ENCODE results near the gene VWF.

The VWF gene

GRCh38 chr12:5997260-5997659, 127.2 kb downstream of the VWF start:
- no peak for DNase-seq (ENCODE audit: low read depth)

GRCh38 chr12:5996459-5996858, 128.0 kb downstream of the VWF start:
- DNase-seq (ENCODE audit: low read depth), result peak; percentile 9
- H3K4me3 ChIP-seq (ENCODE audit: low read length), result no peak overlapping the region
- no peak for TF ChIP-seq CTCF (IDR thresholded peaks at IDR 0.05; ENCODE audit: insufficient read depth, low read depth, low read length, missing control alignments)

More at GRCh38 chr12:5997260-5997659, 127.2 kb downstream of the VWF start:
- no peak overlapping the region for H3K4me3 ChIP-seq (ENCODE audit: low read length)
- no peak for TF ChIP-seq CTCF (IDR thresholded peaks at IDR 0.05; ENCODE audit: insufficient read depth, low read depth, low read length, missing control alignments)

- peak; percentile 30 for DNase-seq (ENCODE audit: low read depth)
- no peak overlapping the region for H3K4me3 ChIP-seq (ENCODE audit: low read length)
- no peak for TF ChIP-seq CTCF (IDR thresholded peaks at IDR 0.05; ENCODE audit: insufficient read depth, low read depth, low read length, missing control alignments)
These were observed 134.8 kb downstream of the VWF start for GRCh38 chr12:5989621-5990020.

- no peak overlapping the region for H3K4me3 ChIP-seq (ENCODE audit: low read length)
- peak; percentile 81 for DNase-seq (ENCODE audit: low read depth)
- peak; percentile 97 for TF ChIP-seq CTCF (IDR thresholded peaks at IDR 0.05; ENCODE audit: insufficient read depth, low read depth, low read length, missing control alignments)
These were observed 135.8 kb downstream of the VWF start for GRCh38 chr12:5988659-5989116.

- H3K4me3 ChIP-seq (ENCODE audit: low read length), result no peak overlapping the region
- no peak for TF ChIP-seq CTCF (IDR thresholded peaks at IDR 0.05; ENCODE audit: insufficient read depth, low read depth, low read length, missing control alignments)
- no peak for DNase-seq (ENCODE audit: low read depth)
These were observed 136.4 kb downstream of the VWF start for GRCh38 chr12:5988088-5988487.

- DNase-seq (ENCODE audit: low read depth), result no peak
- H3K4me3 ChIP-seq (ENCODE audit: low read length), result no peak overlapping the region
- no peak for TF ChIP-seq CTCF (IDR thresholded peaks at IDR 0.05; ENCODE audit: insufficient read depth, low read depth, low read length, missing control alignments)
These were observed 136.9 kb downstream of the VWF start for GRCh38 chr12:5987573-5987972.

GRCh38 chr12:5985471-5985870, 139.0 kb downstream of the VWF start:
- no peak for TF ChIP-seq CTCF (IDR thresholded peaks at IDR 0.05; ENCODE audit: insufficient read depth, low read depth, low read length, missing control alignments)
- DNase-seq (ENCODE audit: low read depth), result no peak
- no peak overlapping the region for H3K4me3 ChIP-seq (ENCODE audit: low read length)
